Measurements from ENCODE around the gene PLAGL2.

DNA sequence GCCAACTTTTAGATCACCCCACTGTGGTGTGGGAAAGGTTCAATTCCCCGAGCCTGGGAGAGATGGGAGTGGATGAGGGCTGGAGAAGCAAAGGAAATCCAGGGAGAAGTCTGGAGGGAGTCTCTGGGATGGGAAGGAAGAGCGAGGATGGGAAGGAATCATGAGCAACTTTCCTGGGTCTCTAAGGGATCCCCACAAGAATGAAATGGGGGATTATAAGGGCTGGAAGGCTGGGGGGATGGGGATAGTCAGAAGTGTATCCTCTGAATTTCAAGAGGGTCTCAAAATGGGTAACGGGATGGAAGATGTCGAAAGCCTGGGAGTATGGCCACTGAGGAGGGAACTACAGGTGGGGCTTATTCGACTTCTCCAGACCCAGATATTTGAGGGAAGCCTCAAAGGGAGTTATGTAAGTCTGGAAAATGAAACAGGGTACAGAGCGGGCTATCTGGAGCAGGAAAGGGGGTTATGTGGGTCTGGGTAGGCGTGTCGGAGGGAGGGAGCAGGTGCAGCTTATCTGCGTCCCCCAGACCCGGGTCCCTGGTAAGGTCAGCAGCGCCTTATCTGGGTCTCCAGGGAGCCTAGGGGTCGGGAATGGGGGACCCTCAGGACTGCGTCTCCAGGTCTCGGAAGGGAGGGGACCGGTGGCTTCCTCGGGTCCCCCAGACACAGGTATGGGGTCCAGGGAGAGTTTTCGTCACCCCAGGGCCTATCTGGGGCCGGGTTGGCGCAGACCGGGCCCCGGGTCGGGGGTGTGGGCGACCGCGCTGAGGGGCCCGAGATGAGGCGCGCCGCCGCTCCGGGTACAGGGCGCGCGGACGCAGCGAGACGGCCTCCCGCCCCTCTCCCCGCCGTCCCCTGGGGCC, 550 bp downstream of the PLAGL2 start:
- TF ChIP-seq, protein P1, sequence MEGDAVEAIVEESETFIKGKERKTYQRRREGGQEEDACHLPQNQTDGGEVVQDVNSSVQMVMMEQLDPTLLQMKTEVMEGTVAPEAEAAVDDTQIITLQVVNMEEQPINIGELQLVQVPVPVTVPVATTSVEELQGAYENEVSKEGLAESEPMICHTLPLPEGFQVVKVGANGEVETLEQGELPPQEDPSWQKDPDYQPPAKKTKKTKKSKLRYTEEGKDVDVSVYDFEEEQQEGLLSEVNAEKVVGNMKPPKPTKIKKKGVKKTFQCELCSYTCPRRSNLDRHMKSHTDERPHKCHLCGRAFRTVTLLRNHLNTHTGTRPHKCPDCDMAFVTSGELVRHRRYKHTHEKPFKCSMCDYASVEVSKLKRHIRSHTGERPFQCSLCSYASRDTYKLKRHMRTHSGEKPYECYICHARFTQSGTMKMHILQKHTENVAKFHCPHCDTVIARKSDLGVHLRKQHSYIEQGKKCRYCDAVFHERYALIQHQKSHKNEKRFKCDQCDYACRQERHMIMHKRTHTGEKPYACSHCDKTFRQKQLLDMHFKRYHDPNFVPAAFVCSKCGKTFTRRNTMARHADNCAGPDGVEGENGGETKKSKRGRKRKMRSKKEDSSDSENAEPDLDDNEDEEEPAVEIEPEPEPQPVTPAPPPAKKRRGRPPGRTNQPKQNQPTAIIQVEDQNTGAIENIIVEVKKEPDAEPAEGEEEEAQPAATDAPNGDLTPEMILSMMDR (IDR thresholded peaks at IDR 0.05), result no peak
- TF ChIP-seq POLR2A (IDR thresholded peaks at IDR 0.05), result no peak
- TF ChIP-seq POLR2AphosphoS5 (IDR thresholded peaks at IDR 0.05), result no peak
- TF ChIP-seq EP300 (IDR thresholded peaks at IDR 0.05), result no peak

Data from upper lobe of left lung (tissue), 4 donors.